ENCODE results near the gene ELL2.
"Not testable (repeated sequence)": the region's sequence is repeated elsewhere in the genome, so short reads cannot be mapped to it uniquely, and the experiment has no call there.

ELL2 gene

GRCh38 chr5:95927927-95928723 lies 33.5 kb downstream of the ELL2 start:
- DNase-seq, result no peak

- DNase-seq, result not testable (repeated sequence)
Observed at GRCh38 chr5:95927300-95927699, 34.4 kb downstream of the ELL2 start.

GRCh38 chr5:95925939-95926338 lies 35.7 kb downstream of the ELL2 start:
- no peak for DNase-seq

- DNase-seq, result no peak
Observed at GRCh38 chr5:95925378-95925744, 36.3 kb downstream of the ELL2 start.

GRCh38 chr5:95924720-95925377 lies 36.8 kb downstream of the ELL2 start:
- no peak for DNase-seq

GRCh38 chr5:95923918-95924544 lies 37.6 kb downstream of the ELL2 start:
- no peak for DNase-seq

- no peak for DNase-seq
Observed at GRCh38 chr5:95922798-95923197, 38.9 kb downstream of the ELL2 start.

- DNase-seq, result no peak
Observed at GRCh38 chr5:95921501-95921900, 40.1 kb downstream of the ELL2 start.

- DNase-seq, result no peak
Observed at GRCh38 chr5:95920822-95921221, 40.8 kb downstream of the ELL2 start.

- DNase-seq, result no peak
Observed at GRCh38 chr5:95919658-95920057, 42.0 kb downstream of the ELL2 start.

GRCh38 chr5:95918421-95919006 lies 43.1 kb downstream of the ELL2 start:
- no peak for DNase-seq

- no peak for DNase-seq
Observed at GRCh38 chr5:95917207-95917606, 44.4 kb downstream of the ELL2 start.

- no peak for DNase-seq
Observed at GRCh38 chr5:95916687-95917085, 45.0 kb downstream of the ELL2 start.

GRCh38 chr5:95915999-95916686 lies 45.5 kb downstream of the ELL2 start:
- no peak for DNase-seq

- DNase-seq, result no peak
Observed at GRCh38 chr5:95913663-95914062, 48.0 kb downstream of the ELL2 start.

GRCh38 chr5:95912029-95912428 lies 49.6 kb downstream of the ELL2 start:
- DNase-seq, result no peak

- DNase-seq, result no peak
Observed at GRCh38 chr5:95910521-95910920, 51.1 kb downstream of the ELL2 start.

GRCh38 chr5:95909738-95910137 lies 51.9 kb downstream of the ELL2 start:
- no peak for DNase-seq

GRCh38 chr5:95908799-95909198 lies 52.9 kb downstream of the ELL2 start:
- DNase-seq, result no peak

GRCh38 chr5:95907740-95908706 lies 53.6 kb downstream of the ELL2 start:
- DNase-seq, result no peak

- DNase-seq, result no peak
Observed at GRCh38 chr5:95907067-95907705, 54.5 kb downstream of the ELL2 start.

Measured in stimulated activated naive CD4-positive, alpha-beta T cell (primary cell).